PC-9 (cell line): ENCODE data around the gene EPHA7. TPM values are rescaled to one million over a fixed set of nuclear protein-coding genes. Genes with fewer than 3 reads are reported as not detected.

Experiments used
- Bru-seq: library from RNA; stranded (reverse); fragments of 400-500 nt; gene quantifications from one replicate; lab custom pipeline; 2021; lab: Mats Ljungman, UMichigan
- BruChase-seq, 2 experiments: library from RNA; stranded (reverse); fragments of 400-500 nt; gene quantifications; one replicate each; lab custom pipeline; 2021; lab: Mats Ljungman, UMichigan
- BruUV-seq: library from RNA; stranded (reverse); fragments of 400-500 nt; replicated peaks from 2 replicates; lab custom pipeline; 2021; lab: Mats Ljungman, UMichigan
- CTCF ChIA-PET: fragments of 300-600 bp; sonication (Branson Sonifier 250); formaldehyde crosslinking; loops from one replicate; lab custom pipeline; 2022; ENCODE audit warnings: antibody characterized with exemption; lab: Charles Lee
- POLR2A ChIA-PET: fragments of 300-600 bp; sonication (Branson Sonifier 250); formaldehyde crosslinking; loops from one replicate; lab custom pipeline; 2022; ENCODE audit warnings: antibody characterized with exemption; ENCODE audit not compliant: unreplicated experiment; lab: Charles Lee
- DNase-seq, 2 experiments: peaks; one replicate each; pipeline versions ENCODE4 v3.0.0 to v3.0.0-alpha.2; 2015 to 2022; ENCODE audit warnings: mixed read lengths in 1 of 2
- H2AFZ ChIP-seq: fragments of 200-600 bp; sonication (generic); 2 replicates; pipeline ENCODE4 v1.8.1; 2017; ENCODE audit warnings: antibody characterized with exemption
- H3F3A ChIP-seq: fragments of 200-600 bp; sonication (generic); 2 replicates; pipeline ENCODE4 v1.8.1; 2017; ENCODE audit warnings: antibody characterized with exemption, mild to moderate bottlenecking, low read depth; ENCODE audit not compliant: insufficient read depth
- H3K27ac ChIP-seq: fragments of 200-600 bp; sonication (generic); 2 replicates; pipeline ENCODE4 v1.6.1; 2016; ENCODE audit warnings: mixed run types
- H3K27me3 ChIP-seq: fragments of 200-600 bp; sonication (generic); 2 replicates; pipeline ENCODE4 v1.6.1; 2016; ENCODE audit warnings: low read depth, mixed run types; ENCODE audit not compliant: insufficient read depth
- H3K36me3 ChIP-seq: fragments of 200-600 bp; sonication (generic); 2 replicates; pipeline ENCODE4 v1.6.1; 2016; ENCODE audit warnings: low read depth, mixed run types
- H3K4me1 ChIP-seq: fragments of 200-600 bp; sonication (generic); replicated peaks from 2 replicates; pipeline ENCODE4 v1.6.1; 2016; ENCODE audit warnings: mixed run types; ENCODE audit not compliant: insufficient read depth
- H3K4me2 ChIP-seq: fragments of 200-600 bp; sonication (generic); 2 replicates; pipeline ENCODE4 v1.6.1; 2017; ENCODE audit warnings: mixed run types
- H3K4me3 ChIP-seq: fragments of 200-600 bp; sonication (generic); 2 replicates; pipeline ENCODE4 v1.6.1; 2016; ENCODE audit warnings: mixed run types
- H3K79me2 ChIP-seq: fragments of 200-600 bp; sonication (generic); 2 replicates; pipeline ENCODE4 v1.6.1; 2017; ENCODE audit warnings: low read depth, mixed run types
- H3K9me2 ChIP-seq: fragments of 200-600 bp; sonication (generic); 2 replicates; pipeline ENCODE4 v1.8.1; 2017; ENCODE audit warnings: mild to moderate bottlenecking; ENCODE audit not compliant: insufficient read depth
- H3K9me3 ChIP-seq: fragments of 200-600 bp; sonication (generic); 2 replicates; pipeline ENCODE4 v1.8.1; 2016; ENCODE audit warnings: low read depth; ENCODE audit not compliant: insufficient read depth
- H4K20me1 ChIP-seq: fragments of 200-600 bp; sonication (generic); 2 replicates; pipeline ENCODE4 v1.8.1; 2017; ENCODE audit not compliant: insufficient read depth
- EZH2 ChIP-seq: fragments of 200-600 bp; sonication (generic); IDR thresholded peaks from 2 replicates; pipeline ENCODE4 v1.8.0; 2017; ENCODE audit warnings: antibody characterized with exemption, low read depth
- intact Hi-C: fragments of 100-400 bp; cut with micrococcal nuclease; formaldehyde crosslinking; loops from one replicate; pipeline ENCODE4 v1.10.0; 2022; ENCODE audit not compliant: unreplicated experiment
- long read RNA-seq: library from polyadenylated mRNA; stranded (forward); transcript quantifications from one replicate; pipeline ENCODE4 v2.0.0, GENCODE V29; 2022
- total RNA-seq: library from RNA; stranded (reverse); gene quantifications from 2 replicates; pipeline ENCODE4 v1.2.3, GENCODE V29; 2021
- TF ChIP-seq, protein P1 (sequence below): fragments of 200-600 bp; sonication (generic); conservative IDR thresholded peaks from 2 replicates; pipeline ENCODE4 v1.6.1; 2017; ENCODE audit warnings: mixed run types, antibody characterized with exemption, mild to moderate bottlenecking, moderate library complexity

EPHA7 gene
- total RNA-seq (0.57 and 1.0 TPM in 2 replicates), Bru-seq, nascent RNA (percentile 28 among the genes with signal in this experiment), BruChase-seq, experiment 1, labeled RNA remaining after a 2-hour chase (percentile 21 among the genes with signal in this experiment), BruChase-seq, experiment 2, labeled RNA remaining after a 6-hour chase (percentile 25 among the genes with signal in this experiment)
- long read RNA-seq, full-length matches to known transcripts, result 1 of 4 reads
- long read RNA-seq, partial matches to known transcripts, result 0 of 4 reads
- long read RNA-seq, other reads (novel, unspliced or antisense), result 3 of 4 reads

DNA sequence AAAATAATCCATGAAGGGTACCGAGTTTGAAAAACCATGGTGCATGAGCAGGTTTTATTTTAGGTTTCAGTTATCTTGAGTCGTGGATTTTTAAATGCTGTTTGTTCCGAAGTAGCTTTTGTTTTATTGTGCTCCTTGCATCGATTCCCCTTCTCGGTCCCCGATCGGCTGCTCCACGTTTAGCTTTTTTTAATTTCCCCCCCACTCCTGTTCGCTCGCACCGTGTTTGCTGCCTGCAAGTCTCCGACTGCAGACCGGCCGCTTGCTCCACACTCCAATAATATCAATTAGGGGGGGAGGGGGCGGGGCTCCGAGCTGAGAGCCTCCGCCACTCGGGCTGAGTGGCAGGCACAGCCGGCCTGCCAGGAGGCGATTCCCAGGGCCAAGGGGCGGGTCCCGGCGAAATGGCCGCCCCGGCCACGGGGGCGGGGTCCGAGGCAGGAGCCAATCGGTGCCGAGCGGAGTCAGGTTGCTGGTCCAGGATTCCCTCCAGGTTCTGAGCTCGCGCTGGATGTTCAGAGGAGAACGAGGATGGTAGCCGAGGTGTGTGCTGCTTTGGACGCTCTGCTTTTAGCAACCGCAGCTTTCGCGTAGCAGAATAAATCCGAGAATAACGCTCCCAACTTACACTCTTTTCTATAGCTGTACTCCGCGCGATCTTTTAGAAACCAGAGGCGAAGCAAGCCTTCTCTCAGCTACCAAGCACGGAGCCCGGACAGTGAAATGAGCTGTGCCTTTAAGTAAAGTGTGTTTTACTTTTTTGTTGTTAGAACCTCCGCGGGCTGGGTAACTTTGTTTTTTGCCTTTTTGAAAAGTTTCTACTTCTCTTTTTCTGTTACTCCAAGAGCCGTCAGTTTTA is at the start of gene EPHA7:
TSS of gene EPHA7 (minus strand) at position 256 of the 859 bp plus-strand sequence. CDS start at position 38, 218 bp downstream.
- H4K20me1 ChIP-seq, result no peaks in the 10 kb centered on the region
- POLR2A ChIA-PET, result interaction anchor here (0.6 to 0.9 kb wide), 5 partner anchors 440 to 640 kb away, joined by 3 to 6 read pairs (median 3); no protein-coding TSS in a partner anchor
- H3K9me3 ChIP-seq, result no peaks in the 10 kb centered on the region
- H3K4me1 ChIP-seq, result no peaks in the 10 kb centered on the region
- H3K36me3 ChIP-seq, result no peaks in the 10 kb centered on the region
- no peaks in the 10 kb centered on the region for H3K27me3 ChIP-seq
- peak within 1 kb of the TSS; percentile 81 for H3K4me2 ChIP-seq
- H3K27ac ChIP-seq, result no peak within 1 kb of the TSS
- CTCF ChIA-PET, result interaction anchor here (0.6 to 0.7 kb wide), 2 partner anchors 637 to 809 kb away, joined by 3 to 4 read pairs; no protein-coding TSS in a partner anchor
- H3K79me2 ChIP-seq, result no peaks in the 10 kb centered on the region
- intact Hi-C loops, result loop anchor here (5.0 kb wide), 1 partner anchor 607 kb away; no protein-coding TSS in a partner anchor
- H3F3A ChIP-seq, result no peaks in the 10 kb centered on the region
- no peak for TF ChIP-seq EZH2
- TF ChIP-seq, protein P1, sequence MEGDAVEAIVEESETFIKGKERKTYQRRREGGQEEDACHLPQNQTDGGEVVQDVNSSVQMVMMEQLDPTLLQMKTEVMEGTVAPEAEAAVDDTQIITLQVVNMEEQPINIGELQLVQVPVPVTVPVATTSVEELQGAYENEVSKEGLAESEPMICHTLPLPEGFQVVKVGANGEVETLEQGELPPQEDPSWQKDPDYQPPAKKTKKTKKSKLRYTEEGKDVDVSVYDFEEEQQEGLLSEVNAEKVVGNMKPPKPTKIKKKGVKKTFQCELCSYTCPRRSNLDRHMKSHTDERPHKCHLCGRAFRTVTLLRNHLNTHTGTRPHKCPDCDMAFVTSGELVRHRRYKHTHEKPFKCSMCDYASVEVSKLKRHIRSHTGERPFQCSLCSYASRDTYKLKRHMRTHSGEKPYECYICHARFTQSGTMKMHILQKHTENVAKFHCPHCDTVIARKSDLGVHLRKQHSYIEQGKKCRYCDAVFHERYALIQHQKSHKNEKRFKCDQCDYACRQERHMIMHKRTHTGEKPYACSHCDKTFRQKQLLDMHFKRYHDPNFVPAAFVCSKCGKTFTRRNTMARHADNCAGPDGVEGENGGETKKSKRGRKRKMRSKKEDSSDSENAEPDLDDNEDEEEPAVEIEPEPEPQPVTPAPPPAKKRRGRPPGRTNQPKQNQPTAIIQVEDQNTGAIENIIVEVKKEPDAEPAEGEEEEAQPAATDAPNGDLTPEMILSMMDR, result no peak
- peak within 1 kb of the TSS; percentile 69 for H2AFZ ChIP-seq
- H3K4me3 ChIP-seq, result peak within 1 kb of the TSS; percentile 50
- peak; percentile 69 to 96 for DNase-seq
- TSS peak; percentile 22 for BruUV-seq
- H3K9me2 ChIP-seq, result no peaks in the 10 kb centered on the region

DNA sequence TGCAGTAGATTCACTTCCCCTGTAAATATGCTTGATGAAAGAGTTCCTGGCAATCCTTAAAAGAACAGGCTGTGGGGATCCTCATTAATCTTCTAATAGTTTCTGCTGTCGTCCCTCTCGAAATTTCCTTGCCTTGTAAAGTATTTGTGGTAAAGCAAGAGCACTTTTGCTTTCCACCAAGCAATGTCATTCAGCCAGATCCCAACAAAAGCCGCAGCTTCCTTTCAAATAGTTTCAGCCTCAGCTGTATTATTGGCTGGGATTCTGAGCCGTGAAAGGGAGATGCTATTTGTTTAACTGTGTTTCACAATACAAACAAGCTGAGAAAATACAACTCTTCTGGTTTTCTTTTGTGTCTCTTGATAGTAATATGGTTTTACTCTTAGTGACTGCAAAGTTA is 48.9 kb upstream of the EPHA7 start:
- no peaks in the 10 kb centered on the region for H3K79me2 ChIP-seq
- no peak overlapping the region for H3K27ac ChIP-seq
- H3K9me3 ChIP-seq, result no peaks in the 10 kb centered on the region
- TF ChIP-seq, protein P1, result no peak
- no peak for TF ChIP-seq EZH2
- no peak overlapping the region for H3K4me3 ChIP-seq
- no TSS peak for BruUV-seq
- ChIA-PET CTCF (no interaction called here), POLR2A (no interaction called here)
- no peaks in the 10 kb centered on the region for H3K9me2 ChIP-seq
- no peak for DNase-seq
- H3K27me3 ChIP-seq, result no peaks in the 10 kb centered on the region
- H4K20me1 ChIP-seq, result no peaks in the 10 kb centered on the region
- no peaks in the 10 kb centered on the region for H3K4me1 ChIP-seq
- H2AFZ ChIP-seq, result no peak overlapping the region
- H3K36me3 ChIP-seq, result no peaks in the 10 kb centered on the region
- intact Hi-C loops, result no loop called here
- H3K4me2 ChIP-seq, result no peak overlapping the region
- H3F3A ChIP-seq, result no peaks in the 10 kb centered on the region

DNA sequence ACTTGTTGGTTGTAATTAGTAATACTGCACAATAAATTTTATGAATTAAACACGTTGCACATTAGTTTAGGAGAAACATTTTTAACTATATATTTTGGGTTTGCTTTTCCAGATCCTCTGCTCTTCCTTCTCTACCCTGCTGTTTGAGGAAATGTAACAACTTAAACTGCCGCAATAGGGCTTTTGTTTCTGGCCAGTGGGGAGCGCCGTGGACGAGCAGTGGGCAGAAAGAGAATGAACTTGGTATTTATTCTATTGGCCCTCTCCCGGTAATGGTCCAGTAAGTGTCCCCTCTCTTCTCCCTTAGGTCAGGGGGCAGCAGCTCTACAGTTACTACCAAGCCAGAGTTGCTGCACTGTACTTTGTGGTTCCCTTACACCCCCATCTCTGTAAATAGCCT is 35.2 kb upstream of the EPHA7 start:
- H4K20me1 ChIP-seq, result no peaks in the 10 kb centered on the region
- no peak overlapping the region for H2AFZ ChIP-seq
- no peaks in the 10 kb centered on the region for H3K79me2 ChIP-seq
- TF ChIP-seq, protein P1, result no peak
- TF ChIP-seq EZH2, result no peak
- H3K36me3 ChIP-seq, result no peaks in the 10 kb centered on the region
- no peaks in the 10 kb centered on the region for H3F3A ChIP-seq
- H3K9me3 ChIP-seq, result no peaks in the 10 kb centered on the region
- no TSS peak for BruUV-seq
- ChIA-PET CTCF (no interaction called here), POLR2A (no interaction called here)
- no peak overlapping the region for H3K27ac ChIP-seq
- no peak for DNase-seq
- no peaks in the 10 kb centered on the region for H3K27me3 ChIP-seq
- no peaks in the 10 kb centered on the region for H3K4me1 ChIP-seq
- intact Hi-C loops, result no loop called here
- no peak overlapping the region for H3K4me3 ChIP-seq
- no peaks in the 10 kb centered on the region for H3K9me2 ChIP-seq
- H3K4me2 ChIP-seq, result no peak overlapping the region
